Endothelial cell of umbilical vein (primary cell): Measurements from ENCODE around the gene RBM39. TPM values are rescaled to one million over a fixed set of nuclear protein-coding genes. Genes with fewer than 3 reads are reported as not detected.

Source experiments
- BruUV-seq: library from RNA; stranded (reverse); fragments of 400-500 nt; replicated peaks from 2 replicates; lab custom pipeline; 2021; lab: Mats Ljungman, UMichigan
- CTCF ChIA-PET: fragments of 300-600, 350-600 bp; sonication (Branson Sonifier 250); formaldehyde crosslinking; loops from one replicate; lab custom pipeline; 2021; ENCODE audit warnings: antibody characterized with exemption, inconsistent platforms; lab: Charles Lee
- POLR2A ChIA-PET: fragments of 300-600, 350-600 bp; sonication (Branson Sonifier 250); formaldehyde crosslinking; loops from one replicate; lab custom pipeline; 2021; ENCODE audit warnings: antibody characterized with exemption, inconsistent platforms; lab: Charles Lee
- DNase-seq: peaks from one replicate; pipeline ENCODE4 v3.0.0-alpha.2; 2011; ENCODE audit warnings: low read depth, low spot score
- FAIRE-seq: peaks from 2 replicates; lab custom pipeline; 2011; peaks lifted over from hg19 to GRCh38; lab: Jason Lieb, UNC
- H2AFZ ChIP-seq: 2 replicates; pipeline ENCODE4 v1.6.0; 2012; ENCODE audit warnings: low read depth, low read length, control low read depth, inconsistent platforms
- H3K27ac ChIP-seq: 2 replicates; pipeline ENCODE4 v1.5.1; 2011; ENCODE audit warnings: low read depth, mild to moderate bottlenecking, control low read depth, low read length, moderate library complexity; ENCODE audit not compliant: insufficient read depth
- H3K27me3 ChIP-seq, 2 experiments: 2 replicates each; pipeline versions ENCODE4 v1.6.0 to v1.6.1; 2011; ENCODE audit warnings: low read length in 2 of 2, mixed read lengths in 1 of 2; ENCODE audit not compliant: control insufficient read depth in 2 of 2, insufficient read depth in 2 of 2
- H3K36me3 ChIP-seq, 2 experiments: 2 replicates in 1 of 2; 3 replicates in 1 of 2; pipeline ENCODE4 v1.5.1; 2011; ENCODE audit warnings: low read length in 2 of 2, mild to moderate bottlenecking in 1 of 2, moderate library complexity in 1 of 2; ENCODE audit not compliant: control insufficient read depth in 2 of 2, insufficient read depth in 2 of 2; ENCODE audit errors: extremely low read depth in 1 of 2
- H3K4me1 ChIP-seq: 3 replicates; pipeline ENCODE4 v1.5.1; 2011; ENCODE audit warnings: mild to moderate bottlenecking, low read length; ENCODE audit not compliant: control insufficient read depth, insufficient read depth; ENCODE audit errors: extremely low read depth
- H3K4me2 ChIP-seq: 2 replicates; pipeline ENCODE4 v1.6.1; 2011; ENCODE audit warnings: low read length, control low read depth, mixed read lengths; ENCODE audit not compliant: insufficient read depth
- H3K4me3 ChIP-seq, 3 experiments: fragments of 200-600 bp in 1 of 3; sonication (generic), shearing (Covaris generic) in 1 of 3; replicated peaks in 1 of 3; 2 replicates each; pipeline ENCODE4 v1.5.1; 2011 to 2016; ENCODE audit warnings: control low read depth in 3 of 3, low read length in 3 of 3, mild to moderate bottlenecking in 2 of 3, inconsistent platforms in 1 of 3, low read depth in 1 of 3, moderate library complexity in 1 of 3; ENCODE audit not compliant: insufficient read depth in 1 of 3
- H3K79me2 ChIP-seq: 2 replicates; pipeline ENCODE4 v1.6.0; 2012; ENCODE audit warnings: low read length, inconsistent platforms; ENCODE audit not compliant: control insufficient read depth, insufficient read depth
- H3K9ac ChIP-seq: replicated peaks from 2 replicates; pipeline ENCODE3; 2011; ENCODE audit warnings: low read length, control low read depth; ENCODE audit not compliant: insufficient read depth; ENCODE audit errors: extremely low read depth
- H3K9me1 ChIP-seq: replicated peaks from 3 replicates; pipeline ENCODE4 v1.6.0; 2011; ENCODE audit warnings: mild to moderate bottlenecking, low read length; ENCODE audit not compliant: control insufficient read depth, insufficient read depth; ENCODE audit errors: extremely low read depth
- H3K9me3 ChIP-seq: replicated peaks from 2 replicates; pipeline ENCODE4 v1.5.1; 2012; ENCODE audit warnings: low read length, inconsistent platforms; ENCODE audit not compliant: control insufficient read depth, insufficient read depth
- H4K20me1 ChIP-seq: replicated peaks from 2 replicates; pipeline ENCODE3; 2011; ENCODE audit warnings: mild to moderate bottlenecking, low read length; ENCODE audit not compliant: control insufficient read depth, insufficient read depth; ENCODE audit errors: extremely low read depth
- EZH2 ChIP-seq: IDR thresholded peaks from 2 replicates; pipeline ENCODE4 v1.6.1; 2012; ENCODE audit warnings: borderline replicate concordance, low read depth, mild to moderate bottlenecking, moderate library complexity, low read length, inconsistent platforms; ENCODE audit not compliant: severe bottlenecking
- FOS ChIP-seq: IDR thresholded peaks from 2 replicates; pipeline ENCODE4 v1.6.1; 2011; ENCODE audit warnings: mild to moderate bottlenecking, low read length, moderate library complexity, borderline replicate concordance; ENCODE audit not compliant: insufficient read depth
- GATA2 ChIP-seq: IDR thresholded peaks from 2 replicates; pipeline ENCODE4 v1.7.0; 2011; ENCODE audit warnings: low read depth, mild to moderate bottlenecking, moderate library complexity, mixed read lengths, low read length; ENCODE audit not compliant: insufficient read length, insufficient read depth
- JUN ChIP-seq: IDR thresholded peaks from 2 replicates; pipeline ENCODE4 v1.6.1; 2011; ENCODE audit warnings: borderline replicate concordance, low read depth; ENCODE audit not compliant: insufficient read length, insufficient read depth
- MYC ChIP-seq: IDR thresholded peaks from one replicate; pipeline ENCODE4 v1.6.1; 2011; ENCODE audit warnings: mild to moderate bottlenecking, low read depth, low read length
- POLR2A ChIP-seq: IDR thresholded peaks from 2 replicates; pipeline ENCODE4 v1.6.1; 2012; ENCODE audit warnings: low read depth, mild to moderate bottlenecking, control low read depth, low read length
- POLR2AphosphoS5 ChIP-seq: IDR thresholded peaks from 2 replicates; pipeline ENCODE4 v1.6.1; 2012; ENCODE audit warnings: low read depth, mild to moderate bottlenecking, control low read depth, low read length, moderate library complexity; ENCODE audit not compliant: insufficient read depth
- dilution Hi-C: fragments of 300-500 bp; cut with MboI; formaldehyde crosslinking; loops from one replicate; pipeline ENCODE4 v1.15.0; 2019; ENCODE audit warnings: low sequenced_read_pairs; ENCODE audit not compliant: extremely low pct_ligation_motif_present
- intact Hi-C: fragments of 100-400 bp; cut with micrococcal nuclease; formaldehyde crosslinking; loops from one replicate; pipeline ENCODE4 v1.10.0; 2022
- polyA plus RNA-seq, 4 experiments: library from polyadenylated mRNA; depleted of rRNA in 3 of 4; stranded (reverse) in 3 of 4; unstranded in 1 of 4; fragments of >200 nt; gene quantifications; 2 replicates each; pipeline versions ENCODE4 v1.2.1 to v1.2.3, GENCODE V29; 2011 to 2012; ENCODE audit warnings: missing spikeins in 1 of 4
- total RNA-seq: library from RNA; stranded (reverse); gene quantifications from 2 replicates; pipeline ENCODE4 v1.2.3, GENCODE V29; 2021
- TF ChIP-seq, protein P1 (sequence below): IDR thresholded peaks from 2 replicates; pipeline ENCODE4 v1.6.1; 2011; ENCODE audit not compliant: insufficient read depth, insufficient read length
- TF ChIP-seq, protein P2 (sequence below), 2 donors: IDR thresholded peaks; 1 replicate in 1 of 2; 2 replicates in 1 of 2; pipeline ENCODE4 v1.5.1; 2011; ENCODE audit warnings: low read length in 2 of 2, mild to moderate bottlenecking in 2 of 2, moderate library complexity in 2 of 2, control low read depth in 1 of 2, inconsistent platforms in 1 of 2, low read depth in 1 of 2; ENCODE audit not compliant: insufficient read depth in 1 of 2; ENCODE audit errors: extremely low read depth in 1 of 2

The RBM39 gene
- total and polyA plus RNA-seq, 2 donors (not counting 3 experiments of a cell fraction or from before 2014, with no cell fraction given) = 106 to 309 TPM

- FAIRE-seq (no peak), DNase-seq (no peak)
- Histone ChIP-seq H3K9me3 (no peaks in the 10 kb centered on the region), H3K4me1 (no peaks in the 10 kb centered on the region), H4K20me1 (no peaks in the 10 kb centered on the region), H3K9me1 (no peaks in the 10 kb centered on the region), H3K9ac (no peak overlapping the region), H3K27ac (no peak overlapping the region), H2AFZ (no peak overlapping the region), H3K4me2 (no peak overlapping the region), H3K79me2 (no peaks in the 10 kb centered on the region), H3K4me3 (no peak overlapping the region), H3K27me3 (no peaks in the 10 kb centered on the region), H3K36me3 (peaks cover 3 to 6% of the 10 kb centered on the region in 2 experiments)
- dilution Hi-C loops = no loop called here
- intact Hi-C loops = no loop called here
- CTCF ChIA-PET = interaction anchor here (0.6 to 1.3 kb wide), 2 partner anchors 9 to 13 kb away, joined by 3 to 4 read pairs; no protein-coding TSS in a partner anchor
- TF ChIP-seq, protein P1, sequence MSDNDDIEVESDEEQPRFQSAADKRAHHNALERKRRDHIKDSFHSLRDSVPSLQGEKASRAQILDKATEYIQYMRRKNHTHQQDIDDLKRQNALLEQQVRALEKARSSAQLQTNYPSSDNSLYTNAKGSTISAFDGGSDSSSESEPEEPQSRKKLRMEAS = no peak
- TF ChIP-seq POLR2AphosphoS5 = no peak
- TF ChIP-seq JUN = no peak
- no peak for TF ChIP-seq EZH2
- TF ChIP-seq MYC = no peak
- no peak for TF ChIP-seq FOS
- TF ChIP-seq, protein P2, sequence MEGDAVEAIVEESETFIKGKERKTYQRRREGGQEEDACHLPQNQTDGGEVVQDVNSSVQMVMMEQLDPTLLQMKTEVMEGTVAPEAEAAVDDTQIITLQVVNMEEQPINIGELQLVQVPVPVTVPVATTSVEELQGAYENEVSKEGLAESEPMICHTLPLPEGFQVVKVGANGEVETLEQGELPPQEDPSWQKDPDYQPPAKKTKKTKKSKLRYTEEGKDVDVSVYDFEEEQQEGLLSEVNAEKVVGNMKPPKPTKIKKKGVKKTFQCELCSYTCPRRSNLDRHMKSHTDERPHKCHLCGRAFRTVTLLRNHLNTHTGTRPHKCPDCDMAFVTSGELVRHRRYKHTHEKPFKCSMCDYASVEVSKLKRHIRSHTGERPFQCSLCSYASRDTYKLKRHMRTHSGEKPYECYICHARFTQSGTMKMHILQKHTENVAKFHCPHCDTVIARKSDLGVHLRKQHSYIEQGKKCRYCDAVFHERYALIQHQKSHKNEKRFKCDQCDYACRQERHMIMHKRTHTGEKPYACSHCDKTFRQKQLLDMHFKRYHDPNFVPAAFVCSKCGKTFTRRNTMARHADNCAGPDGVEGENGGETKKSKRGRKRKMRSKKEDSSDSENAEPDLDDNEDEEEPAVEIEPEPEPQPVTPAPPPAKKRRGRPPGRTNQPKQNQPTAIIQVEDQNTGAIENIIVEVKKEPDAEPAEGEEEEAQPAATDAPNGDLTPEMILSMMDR (IDR thresholded peaks at IDR 0.05; ENCODE audit: extremely low read depth in 1 of 2, insufficient read depth in 1 of 2, low read depth in 1 of 2, low read length in 2 of 2) = no peak
- TF ChIP-seq POLR2A = no peak
- no peak for TF ChIP-seq GATA2
- POLR2A ChIA-PET = no interaction called here
- no TSS peak for BruUV-seq
These were observed 67.1 kb downstream of the RBM39 start for GRCh38 chr20:35674921-35675320.
